ENCODE measurements around the gene NBPF3.
"Not testable (repeated sequence)": the region's sequence is repeated elsewhere in the genome, so short reads cannot be mapped to it uniquely, and the experiment has no call there.

Gene NBPF3

GRCh38 chr1:21518774-21519455 is 79.0 kb downstream of the NBPF3 start:
- H3K36me3 Mint-ChIP-seq (ENCODE audit: low read depth): no peaks in the 10 kb centered on the region
- peaks cover 5% of the 10 kb centered on the region for H3K4me1 Mint-ChIP-seq
- no peaks in the 10 kb centered on the region for H3K9me3 Mint-ChIP-seq
- H3K27me3 Mint-ChIP-seq (ENCODE audit: low read depth): peaks cover 15% of the 10 kb centered on the region
- H3K27ac Mint-ChIP-seq: peak overlapping the region in 1 of 3 experiments; percentile 35
- no peak overlapping the region for H3K4me3 Mint-ChIP-seq
- TF ChIP-seq, protein P1, sequence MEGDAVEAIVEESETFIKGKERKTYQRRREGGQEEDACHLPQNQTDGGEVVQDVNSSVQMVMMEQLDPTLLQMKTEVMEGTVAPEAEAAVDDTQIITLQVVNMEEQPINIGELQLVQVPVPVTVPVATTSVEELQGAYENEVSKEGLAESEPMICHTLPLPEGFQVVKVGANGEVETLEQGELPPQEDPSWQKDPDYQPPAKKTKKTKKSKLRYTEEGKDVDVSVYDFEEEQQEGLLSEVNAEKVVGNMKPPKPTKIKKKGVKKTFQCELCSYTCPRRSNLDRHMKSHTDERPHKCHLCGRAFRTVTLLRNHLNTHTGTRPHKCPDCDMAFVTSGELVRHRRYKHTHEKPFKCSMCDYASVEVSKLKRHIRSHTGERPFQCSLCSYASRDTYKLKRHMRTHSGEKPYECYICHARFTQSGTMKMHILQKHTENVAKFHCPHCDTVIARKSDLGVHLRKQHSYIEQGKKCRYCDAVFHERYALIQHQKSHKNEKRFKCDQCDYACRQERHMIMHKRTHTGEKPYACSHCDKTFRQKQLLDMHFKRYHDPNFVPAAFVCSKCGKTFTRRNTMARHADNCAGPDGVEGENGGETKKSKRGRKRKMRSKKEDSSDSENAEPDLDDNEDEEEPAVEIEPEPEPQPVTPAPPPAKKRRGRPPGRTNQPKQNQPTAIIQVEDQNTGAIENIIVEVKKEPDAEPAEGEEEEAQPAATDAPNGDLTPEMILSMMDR (IDR thresholded peaks at IDR 0.05; ENCODE audit: unreplicated experiment in 3 of 3): no peak

- H3K36me3 Mint-ChIP-seq (ENCODE audit: low read depth); H3K27ac Mint-ChIP-seq; H3K4me3 Mint-ChIP-seq; H3K9me3 Mint-ChIP-seq; H3K4me1 Mint-ChIP-seq: not testable (repeated sequence)
- peaks cover 14% of the 10 kb centered on the region for H3K27me3 Mint-ChIP-seq (ENCODE audit: low read depth)
Observed at GRCh38 chr1:21519486-21520070, 79.6 kb downstream of the NBPF3 start.

- Mint-ChIP-seq H3K27ac (peak overlapping the region in 1 of 3 experiments; percentile 14), H3K4me3 (no peak overlapping the region), H3K4me1 (peaks cover 17% of the 10 kb centered on the region), H3K27me3 (ENCODE audit: low read depth) (peaks cover 15% of the 10 kb centered on the region), H3K36me3 (ENCODE audit: low read depth) (no peaks in the 10 kb centered on the region), H3K9me3 (no peaks in the 10 kb centered on the region)
- TF ChIP-seq, protein P1 (IDR thresholded peaks at IDR 0.05; ENCODE audit: unreplicated experiment in 3 of 3): no peak
Observed at GRCh38 chr1:21520899-21521716, 81.2 kb downstream of the NBPF3 start.

DNA sequence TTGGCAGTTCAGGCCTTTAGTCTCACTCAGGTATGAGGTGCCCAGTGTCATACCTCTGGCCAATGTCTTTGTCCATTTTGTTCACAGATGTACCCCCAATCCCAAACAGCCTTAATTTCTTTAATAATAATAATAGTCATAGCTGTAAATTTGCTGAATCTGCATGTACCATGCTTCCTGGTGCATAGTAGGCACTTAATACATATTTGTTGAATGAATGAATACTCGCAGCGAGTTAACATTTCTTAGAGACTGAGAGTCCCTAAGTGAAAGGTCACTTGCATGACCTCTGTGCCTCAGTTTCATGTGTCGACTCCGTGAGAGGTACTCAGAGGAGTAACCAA is 81.8 kb downstream of the NBPF3 start:
- TF ChIP-seq, protein P1 (IDR thresholded peaks at IDR 0.05; ENCODE audit: unreplicated experiment in 3 of 3): no peak
- Mint-ChIP-seq H3K4me1 (peaks cover 22% of the 10 kb centered on the region), H3K4me3 (no peak overlapping the region), H3K27ac (no peak overlapping the region), H3K27me3 (ENCODE audit: low read depth) (peaks cover 15% of the 10 kb centered on the region), H3K36me3 (ENCODE audit: low read depth) (no peaks in the 10 kb centered on the region), H3K9me3 (no peaks in the 10 kb centered on the region)

DNA sequence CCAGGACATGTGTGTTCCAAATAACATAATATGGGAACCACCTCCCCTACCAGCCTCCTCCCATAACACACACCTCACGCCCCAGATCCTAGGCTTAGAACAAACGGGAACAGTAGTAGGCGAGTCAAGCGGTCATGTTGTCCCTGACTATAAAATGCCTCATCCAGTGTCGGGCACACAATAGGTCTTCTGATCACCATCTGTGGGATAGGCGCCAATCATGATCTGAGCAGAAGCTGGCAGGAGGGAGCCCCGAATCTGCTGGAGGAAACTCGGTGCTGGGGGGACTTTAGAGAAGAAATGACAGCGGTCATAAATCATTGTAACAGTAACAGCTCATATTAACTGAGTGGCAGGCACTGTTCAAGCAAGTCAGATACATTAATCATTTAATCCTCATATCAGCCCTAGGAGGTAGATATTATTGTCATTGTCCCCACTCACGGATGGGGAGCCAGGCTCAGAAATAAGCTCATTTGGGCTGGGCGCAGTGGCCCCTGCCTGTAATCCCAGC is 82.6 kb downstream of the NBPF3 start:
- Mint-ChIP-seq H3K4me3 (no peak overlapping the region), H3K9me3 (no peaks in the 10 kb centered on the region), H3K27me3 (ENCODE audit: low read depth) (peaks cover 15% of the 10 kb centered on the region), H3K4me1 (peaks cover 23% of the 10 kb centered on the region), H3K36me3 (ENCODE audit: low read depth) (no peaks in the 10 kb centered on the region), H3K27ac (no peak overlapping the region)
- TF ChIP-seq, protein P1 (IDR thresholded peaks at IDR 0.05; ENCODE audit: unreplicated experiment in 3 of 3): no peak

- peaks cover 15% of the 10 kb centered on the region for H3K27me3 Mint-ChIP-seq (ENCODE audit: low read depth)
- no peak overlapping the region for H3K4me3 Mint-ChIP-seq
- no peaks in the 10 kb centered on the region for H3K9me3 Mint-ChIP-seq
- TF ChIP-seq, protein P1 (IDR thresholded peaks at IDR 0.05; ENCODE audit: unreplicated experiment in 3 of 3): no peak
- H3K27ac Mint-ChIP-seq: no peak overlapping the region
- no peaks in the 10 kb centered on the region for H3K36me3 Mint-ChIP-seq (ENCODE audit: low read depth)
- peaks cover 23% of the 10 kb centered on the region for H3K4me1 Mint-ChIP-seq
Observed at GRCh38 chr1:21523297-21523813, 83.4 kb downstream of the NBPF3 start.

All from nephron (organoid).